GM21825 (cell line): ENCODE measurements around the gene CHN2.

Source experiments
- ATAC-seq: cut with Tn5 transposase; IDR thresholded peaks from one replicate; pipeline ENCODE4 v1.9.1; 2021; ENCODE audit warnings: mild to moderate bottlenecking, moderate library complexity; ENCODE audit not compliant: unreplicated experiment

Gene CHN2

DNA sequence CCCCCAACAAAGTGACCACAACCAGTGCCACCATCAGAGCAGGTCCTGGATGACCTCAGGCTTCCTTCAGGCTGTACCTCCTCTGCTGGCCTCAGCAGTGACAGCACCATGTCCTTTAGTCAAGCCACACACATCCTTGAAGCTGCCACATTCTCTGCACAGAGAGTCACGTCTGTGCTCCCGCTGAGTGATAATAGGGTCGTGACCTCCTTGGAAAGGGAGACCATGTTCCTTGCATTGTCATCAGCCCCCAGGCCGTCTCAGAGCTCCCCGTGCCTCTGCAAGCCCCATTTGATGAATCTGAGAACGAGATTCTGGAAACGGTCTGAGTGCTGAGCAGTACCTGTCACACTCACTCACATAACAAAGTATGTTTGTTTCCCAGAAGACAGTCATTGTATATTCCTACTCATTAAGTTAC, 262.6 kb downstream of the CHN2 start:
- ATAC-seq, result no peak

GRCh38 chr7:29457565-29458011, 263.0 kb downstream of the CHN2 start:
- no peak for ATAC-seq

GRCh38 chr7:29458933-29459332, 264.4 kb downstream of the CHN2 start:
- ATAC-seq, result no peak

- ATAC-seq, result no peak
These were observed 265.0 kb downstream of the CHN2 start for GRCh38 chr7:29459589-29459988.

- ATAC-seq, result no peak
These were observed 267.4 kb downstream of the CHN2 start for GRCh38 chr7:29461996-29462395.

GRCh38 chr7:29463504-29464158, 269.1 kb downstream of the CHN2 start:
- ATAC-seq, result no peak

- ATAC-seq, result no peak
These were observed 270.2 kb downstream of the CHN2 start for GRCh38 chr7:29464753-29465152.

GRCh38 chr7:29467193-29467926, 272.8 kb downstream of the CHN2 start:
- ATAC-seq, result no peak

DNA sequence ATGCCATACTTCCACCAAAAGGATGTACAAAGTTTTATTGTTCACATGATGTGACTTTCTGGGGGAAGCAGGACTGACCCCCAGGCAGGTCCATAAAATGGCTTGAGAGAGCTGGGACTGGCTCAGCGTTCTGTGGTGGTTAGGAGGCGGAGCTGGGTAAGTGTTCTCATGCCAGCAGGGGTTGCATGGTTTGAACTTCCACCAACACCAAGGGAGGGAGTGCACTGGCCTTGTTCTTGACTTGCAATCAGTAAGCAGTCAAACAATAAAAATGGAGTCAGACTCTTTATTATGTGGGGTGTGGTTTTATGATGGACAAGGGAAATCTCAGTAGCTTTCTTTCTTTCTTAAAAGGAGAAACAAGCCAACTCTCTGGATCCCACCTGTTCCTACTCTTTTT, 273.6 kb downstream of the CHN2 start:
- no peak for ATAC-seq

GRCh38 chr7:29469281-29469680, 274.7 kb downstream of the CHN2 start:
- no peak for ATAC-seq

GRCh38 chr7:29469976-29470557, 275.5 kb downstream of the CHN2 start:
- ATAC-seq, result no peak

DNA sequence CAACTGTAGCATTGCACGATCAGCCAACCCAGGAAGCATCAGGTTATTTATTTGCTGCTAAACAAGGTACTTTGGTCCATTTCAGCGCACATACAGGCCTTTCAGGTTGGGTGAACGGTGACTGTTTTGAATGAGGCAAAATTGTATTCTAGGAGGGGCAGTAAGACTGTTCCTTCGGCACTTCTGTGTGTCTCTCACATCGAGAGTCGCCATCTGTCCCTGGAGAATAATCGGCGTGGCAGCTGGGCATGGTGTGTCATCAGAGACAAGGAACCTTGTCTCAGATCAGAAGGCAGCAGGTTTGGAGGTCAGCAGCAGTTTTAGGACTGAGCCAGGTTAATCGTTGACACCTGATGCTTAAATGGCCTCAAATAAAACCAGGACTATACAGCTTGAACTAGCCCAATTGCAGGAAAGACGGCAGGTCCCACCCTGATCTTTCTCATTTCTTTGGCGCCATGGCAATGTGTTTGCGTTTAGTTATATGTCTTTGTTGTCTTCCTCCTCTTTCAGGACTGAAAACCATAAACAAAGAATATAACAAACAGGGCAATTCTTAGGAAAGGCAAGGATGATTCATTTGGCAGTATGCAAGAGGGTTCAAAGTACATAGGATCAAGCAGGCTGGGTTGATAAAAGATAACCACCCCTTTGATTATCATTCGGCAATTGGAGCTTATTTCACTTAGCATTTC, 277.0 kb downstream of the CHN2 start:
- ATAC-seq, result no peak

- ATAC-seq, result no peak
These were observed 282.3 kb downstream of the CHN2 start for GRCh38 chr7:29476916-29477315.

DNA sequence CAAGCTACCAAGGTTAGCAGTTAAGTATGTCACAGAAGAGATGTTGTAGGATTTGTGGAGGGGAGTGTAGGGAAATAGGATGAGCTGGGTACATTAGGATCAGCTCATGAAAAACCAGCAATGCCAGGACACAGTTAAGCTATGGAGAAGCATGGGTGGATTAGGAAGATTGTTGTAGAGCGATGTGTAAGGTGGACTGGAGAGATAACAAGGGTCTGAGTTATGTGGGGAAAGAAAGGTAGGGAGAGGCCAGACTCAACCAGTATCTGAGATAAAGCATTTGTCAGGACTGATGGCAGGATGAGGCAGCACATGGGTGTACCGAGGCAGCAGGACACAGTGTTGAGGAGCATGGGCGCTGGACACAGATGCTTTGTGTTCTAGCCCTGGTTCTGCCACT, 283.7 kb downstream of the CHN2 start:
- ATAC-seq, result no peak

- ATAC-seq, result no peak
These were observed 284.2 kb downstream of the CHN2 start for GRCh38 chr7:29478687-29479240.

GRCh38 chr7:29479301-29480200, 285.0 kb downstream of the CHN2 start:
- ATAC-seq, result no peak

DNA sequence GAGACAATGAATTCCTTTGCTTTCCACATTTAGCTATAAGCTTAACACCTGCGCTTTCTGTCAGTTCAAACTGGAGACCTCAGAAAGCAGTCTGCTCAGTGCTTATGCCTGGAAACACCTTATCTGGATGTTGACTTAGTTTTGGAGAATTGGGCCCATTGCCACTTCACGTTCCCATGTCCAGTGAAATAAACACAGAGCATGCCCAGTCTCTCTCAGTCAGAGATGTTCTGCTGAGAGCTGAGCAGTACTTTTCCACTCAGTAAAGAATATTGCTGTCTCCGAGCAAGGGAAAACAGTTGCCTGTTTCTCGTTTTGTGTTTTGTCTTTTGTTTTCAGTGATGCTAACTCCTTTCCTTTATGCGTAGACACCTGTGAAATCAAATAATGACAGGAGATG, 285.9 kb downstream of the CHN2 start:
- ATAC-seq, result no peak

DNA sequence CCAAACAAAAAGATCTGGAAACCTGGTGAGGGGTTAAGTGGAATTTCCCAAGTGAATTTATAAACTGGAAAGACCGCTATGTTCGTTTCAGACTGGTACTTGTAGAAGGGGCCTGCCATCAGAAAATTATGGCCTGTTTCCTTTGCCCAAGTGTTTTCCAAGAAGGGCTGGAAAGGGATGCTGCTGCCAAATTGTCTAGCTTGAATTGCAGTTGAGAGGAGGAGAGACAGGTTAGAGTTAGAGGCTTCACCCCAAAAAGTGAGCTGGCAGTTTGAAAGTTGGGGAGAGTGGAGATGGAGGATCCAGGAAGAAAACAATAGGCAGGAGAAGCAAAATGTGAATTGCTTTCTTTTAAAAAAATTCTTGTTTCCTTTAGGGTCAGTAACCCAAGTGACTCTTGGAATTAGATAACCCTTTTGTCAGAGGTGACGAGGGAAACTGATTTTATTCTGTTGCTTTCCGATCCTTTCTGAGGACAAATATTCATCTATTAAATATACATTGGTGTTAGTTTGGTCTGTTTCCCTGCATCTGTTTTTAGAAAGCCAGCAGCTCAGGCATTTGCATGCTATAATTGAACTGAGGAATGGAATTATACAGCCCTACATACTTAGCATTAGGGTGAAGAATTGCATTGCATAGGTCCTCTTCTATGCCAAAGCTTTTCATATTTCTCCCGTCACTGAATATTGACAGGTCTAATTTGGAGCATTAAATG, 286.5 kb downstream of the CHN2 start:
- ATAC-seq, result no peak

- ATAC-seq, result no peak
These were observed 287.5 kb downstream of the CHN2 start for GRCh38 chr7:29482056-29482455.
